Liver (tissue), 3 donors: Measurements from ENCODE around the gene JAZF1.

Experiments used
- ATF3 ChIP-seq: IDR thresholded peaks from 2 replicates; pipeline ENCODE4 v1.6.1; 2016; ENCODE audit warnings: antibody characterized with exemption
- EGR1 ChIP-seq, 2 donors: IDR thresholded peaks; 2 replicates each; pipeline ENCODE4 v1.6.1; 2016 to 2018; ENCODE audit warnings: antibody characterized with exemption in 2 of 2, low read depth in 2 of 2
- GABPA ChIP-seq, 2 donors: IDR thresholded peaks in 1 of 2; conservative IDR thresholded peaks in 1 of 2; 2 replicates each; pipeline ENCODE4 v1.6.1; 2016; ENCODE audit warnings: antibody characterized with exemption in 2 of 2, mild to moderate bottlenecking in 1 of 2, moderate library complexity in 1 of 2
- HNF4A ChIP-seq, 2 donors: conservative IDR thresholded peaks; 2 replicates each; pipeline ENCODE4 v1.6.1; 2016; ENCODE audit warnings: antibody characterized with exemption in 2 of 2, mild to moderate bottlenecking in 2 of 2
- HNF4G ChIP-seq: IDR thresholded peaks from 2 replicates; pipeline ENCODE4 v1.6.1; 2016; ENCODE audit warnings: antibody characterized with exemption
- NR2F2 ChIP-seq: IDR thresholded peaks from 2 replicates; pipeline ENCODE4 v1.6.1; 2016; ENCODE audit warnings: antibody characterized with exemption
- RAD21 ChIP-seq, 2 donors: IDR thresholded peaks; 2 replicates each; pipeline ENCODE4 v1.6.1; 2016; ENCODE audit warnings: antibody characterized with exemption in 2 of 2, mild to moderate bottlenecking in 2 of 2
- REST ChIP-seq: IDR thresholded peaks from 2 replicates; pipeline ENCODE4 v1.6.1; 2016; ENCODE audit warnings: antibody characterized with exemption, mild to moderate bottlenecking
- TAF1 ChIP-seq: conservative IDR thresholded peaks from 2 replicates; pipeline ENCODE4 v1.6.1; 2016; ENCODE audit warnings: antibody characterized with exemption, mild to moderate bottlenecking
- YY1 ChIP-seq: IDR thresholded peaks from 2 replicates; pipeline ENCODE4 v1.6.1; 2016; ENCODE audit warnings: antibody characterized with exemption, mild to moderate bottlenecking
- ZBTB33 ChIP-seq: IDR thresholded peaks from 2 replicates; pipeline ENCODE4 v1.6.1; 2016; ENCODE audit warnings: antibody characterized with exemption
- TF ChIP-seq, protein P1 (sequence below): fragments of 150-350 bp; IDR thresholded peaks from 2 replicates; pipeline ENCODE4 v1.5.1; 2017; ENCODE audit warnings: improper control_type of control experiment, low read depth, low read length; ENCODE audit not compliant: missing input control
- TF ChIP-seq, protein P2 (sequence below): IDR thresholded peaks from 2 replicates; pipeline ENCODE4 v1.6.1; 2016; ENCODE audit warnings: antibody characterized with exemption
- donor health status: healthy.
- donor health status: healthy.

DNA sequence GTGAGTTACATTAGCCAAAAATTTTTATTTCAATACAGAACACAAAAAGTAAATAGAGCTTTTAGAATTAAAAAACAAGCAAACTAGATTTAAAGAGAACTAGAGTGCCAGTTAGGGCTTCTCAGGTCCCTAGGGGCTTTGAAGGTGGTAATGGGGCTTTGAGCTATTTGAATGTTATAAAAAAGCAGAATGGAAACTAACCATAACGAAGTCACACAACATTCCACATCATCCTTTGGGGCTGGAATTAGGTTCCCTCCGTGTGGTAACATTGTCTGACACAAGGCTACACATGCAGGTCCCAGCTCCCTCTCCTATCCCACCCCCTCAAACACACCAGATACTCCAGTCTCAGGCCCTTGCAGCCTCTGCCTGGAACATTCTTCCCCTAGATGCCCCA, 15.3 kb downstream of the JAZF1 start:
- no peak for TF ChIP-seq HNF4G
- TF ChIP-seq, protein P1, sequence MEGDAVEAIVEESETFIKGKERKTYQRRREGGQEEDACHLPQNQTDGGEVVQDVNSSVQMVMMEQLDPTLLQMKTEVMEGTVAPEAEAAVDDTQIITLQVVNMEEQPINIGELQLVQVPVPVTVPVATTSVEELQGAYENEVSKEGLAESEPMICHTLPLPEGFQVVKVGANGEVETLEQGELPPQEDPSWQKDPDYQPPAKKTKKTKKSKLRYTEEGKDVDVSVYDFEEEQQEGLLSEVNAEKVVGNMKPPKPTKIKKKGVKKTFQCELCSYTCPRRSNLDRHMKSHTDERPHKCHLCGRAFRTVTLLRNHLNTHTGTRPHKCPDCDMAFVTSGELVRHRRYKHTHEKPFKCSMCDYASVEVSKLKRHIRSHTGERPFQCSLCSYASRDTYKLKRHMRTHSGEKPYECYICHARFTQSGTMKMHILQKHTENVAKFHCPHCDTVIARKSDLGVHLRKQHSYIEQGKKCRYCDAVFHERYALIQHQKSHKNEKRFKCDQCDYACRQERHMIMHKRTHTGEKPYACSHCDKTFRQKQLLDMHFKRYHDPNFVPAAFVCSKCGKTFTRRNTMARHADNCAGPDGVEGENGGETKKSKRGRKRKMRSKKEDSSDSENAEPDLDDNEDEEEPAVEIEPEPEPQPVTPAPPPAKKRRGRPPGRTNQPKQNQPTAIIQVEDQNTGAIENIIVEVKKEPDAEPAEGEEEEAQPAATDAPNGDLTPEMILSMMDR = no peak
- TF ChIP-seq, protein P2, sequence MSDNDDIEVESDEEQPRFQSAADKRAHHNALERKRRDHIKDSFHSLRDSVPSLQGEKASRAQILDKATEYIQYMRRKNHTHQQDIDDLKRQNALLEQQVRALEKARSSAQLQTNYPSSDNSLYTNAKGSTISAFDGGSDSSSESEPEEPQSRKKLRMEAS = no peak
- no peak for TF ChIP-seq ATF3
- TF ChIP-seq GABPA (IDR thresholded peaks at IDR 0.05 in 1 of 2, conservative IDR thresholded peaks at IDR 0.05 in 1 of 2) = no peak
- TF ChIP-seq HNF4A (conservative IDR thresholded peaks at IDR 0.05) = no peak
- TF ChIP-seq ZBTB33 = no peak
- no peak for TF ChIP-seq YY1
- no peak for TF ChIP-seq REST
- no peak for TF ChIP-seq EGR1 (IDR thresholded peaks at IDR 0.05; ENCODE audit: low read depth in 2 of 2)
- TF ChIP-seq TAF1 = no peak
- TF ChIP-seq RAD21 (IDR thresholded peaks at IDR 0.05) = no peak
- TF ChIP-seq NR2F2 = no peak
